Neural progenitor cell (in vitro differentiated cells): ENCODE data around the gene MATN1.

Experiments
- EZH2 ChIP-seq: fragments of 200-600 bp; sonication (generic); IDR thresholded peaks from 2 replicates; pipeline ENCODE4 v1.6.1; 2017; ENCODE audit warnings: antibody characterized with exemption, mild to moderate bottlenecking, moderate library complexity
- EZH2phosphoT487 ChIP-seq: fragments of 200-600 bp; sonication (generic); IDR thresholded peaks from 2 replicates; pipeline ENCODE4 v1.6.1; 2017; ENCODE audit warnings: antibody characterized with exemption
- TF ChIP-seq, protein P1 (sequence below): fragments of 200-600 bp; sonication (generic); IDR thresholded peaks from 2 replicates; pipeline ENCODE4 v1.5.1; 2017; ENCODE audit warnings: antibody characterized with exemption, mild to moderate bottlenecking

DNA sequence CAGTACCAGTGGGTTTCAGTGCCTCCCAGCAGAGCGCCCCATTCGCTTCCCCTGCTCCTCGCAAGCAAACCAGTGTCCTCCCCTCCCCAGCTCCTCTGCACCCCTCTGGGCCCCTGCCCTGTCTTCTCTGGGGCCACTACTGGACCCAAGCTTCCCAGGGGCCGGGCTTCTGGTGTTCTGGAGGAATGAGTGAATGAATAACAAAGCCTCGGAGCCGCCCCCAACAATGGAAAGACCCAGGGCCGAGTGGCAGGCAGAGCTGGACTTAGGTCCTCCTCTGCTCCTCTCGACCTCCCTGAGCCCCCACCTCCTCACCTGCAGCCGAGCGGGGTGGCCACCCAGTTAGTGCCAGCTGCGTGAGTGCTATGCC, 37.6 kb downstream of the MATN1 start:
- TF ChIP-seq, protein P1, sequence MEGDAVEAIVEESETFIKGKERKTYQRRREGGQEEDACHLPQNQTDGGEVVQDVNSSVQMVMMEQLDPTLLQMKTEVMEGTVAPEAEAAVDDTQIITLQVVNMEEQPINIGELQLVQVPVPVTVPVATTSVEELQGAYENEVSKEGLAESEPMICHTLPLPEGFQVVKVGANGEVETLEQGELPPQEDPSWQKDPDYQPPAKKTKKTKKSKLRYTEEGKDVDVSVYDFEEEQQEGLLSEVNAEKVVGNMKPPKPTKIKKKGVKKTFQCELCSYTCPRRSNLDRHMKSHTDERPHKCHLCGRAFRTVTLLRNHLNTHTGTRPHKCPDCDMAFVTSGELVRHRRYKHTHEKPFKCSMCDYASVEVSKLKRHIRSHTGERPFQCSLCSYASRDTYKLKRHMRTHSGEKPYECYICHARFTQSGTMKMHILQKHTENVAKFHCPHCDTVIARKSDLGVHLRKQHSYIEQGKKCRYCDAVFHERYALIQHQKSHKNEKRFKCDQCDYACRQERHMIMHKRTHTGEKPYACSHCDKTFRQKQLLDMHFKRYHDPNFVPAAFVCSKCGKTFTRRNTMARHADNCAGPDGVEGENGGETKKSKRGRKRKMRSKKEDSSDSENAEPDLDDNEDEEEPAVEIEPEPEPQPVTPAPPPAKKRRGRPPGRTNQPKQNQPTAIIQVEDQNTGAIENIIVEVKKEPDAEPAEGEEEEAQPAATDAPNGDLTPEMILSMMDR = no peak
- TF ChIP-seq EZH2 = no peak
- no peak for TF ChIP-seq EZH2phosphoT487
